Right atrium auricular region (tissue), 2 donors: ENCODE data around the gene PNKD. TPM values are rescaled to one million over a fixed set of nuclear protein-coding genes. Genes with fewer than 3 reads are reported as not detected.
"Not testable (repeated sequence)": the region's sequence is repeated elsewhere in the genome, so short reads cannot be mapped to it uniquely, and the experiment has no call there.

Experiments
- DNase-seq: peaks from one replicate; pipeline ENCODE4 v3.0.0-alpha.2; 2019; ENCODE audit warnings: low spot score
- H3K27ac ChIP-seq, 2 donors: fragments of 200-600 bp; sonication (generic); 1 replicate in 1 of 2; 2 replicates in 1 of 2; pipeline ENCODE4 v1.5.1; 2016 to 2019
- H3K27me3 ChIP-seq, 2 donors: fragments of 200-600 bp; sonication (generic); one replicate each; pipeline versions ENCODE4 v1.5.1 to v1.6.0; 2017 to 2019
- H3K36me3 ChIP-seq: fragments of 200-600 bp; sonication (generic); one replicate; pipeline ENCODE4 v1.5.1; 2016
- H3K4me1 ChIP-seq, 2 donors: fragments of 200-600 bp; sonication (generic); one replicate each; pipeline versions ENCODE4 v1.5.1 to v1.6.0; 2017 to 2019
- H3K4me3 ChIP-seq, 2 donors: fragments of 200-600 bp; sonication (generic); 1 replicate in 1 of 2; 2 replicates in 1 of 2; pipeline ENCODE4 v1.5.1; 2017 to 2019; ENCODE audit warnings: mild to moderate bottlenecking in 1 of 2, moderate library complexity in 1 of 2
- H3K9me3 ChIP-seq, 2 donors: fragments of 200-600 bp; sonication (generic); one replicate each; pipeline ENCODE4 v1.5.1; 2019
- total RNA-seq, 2 donors: library from RNA; depleted of rRNA; stranded (reverse); fragments of >200 nt; gene quantifications; one replicate each; pipeline ENCODE4 v1.1.0, GENCODE V29; 2016
- TF ChIP-seq, protein P1 (sequence below), 2 donors: fragments of 200-600 bp; sonication (generic); IDR thresholded peaks; one replicate each; pipeline ENCODE4 v1.5.1; 2019; ENCODE audit warnings: antibody characterized with exemption in 2 of 2

Gene PNKD
- total RNA-seq, 2 donors from 2014 or later: 54.5 to 71.4 TPM

GRCh38 chr2:218307415-218308090, 37.2 kb downstream of the PNKD start:
- no peaks in the 10 kb centered on the region for H3K36me3 ChIP-seq
- H3K27me3 ChIP-seq: no peaks in the 10 kb centered on the region
- no peaks in the 10 kb centered on the region for H3K9me3 ChIP-seq
- no peak for DNase-seq
- TF ChIP-seq, protein P1, sequence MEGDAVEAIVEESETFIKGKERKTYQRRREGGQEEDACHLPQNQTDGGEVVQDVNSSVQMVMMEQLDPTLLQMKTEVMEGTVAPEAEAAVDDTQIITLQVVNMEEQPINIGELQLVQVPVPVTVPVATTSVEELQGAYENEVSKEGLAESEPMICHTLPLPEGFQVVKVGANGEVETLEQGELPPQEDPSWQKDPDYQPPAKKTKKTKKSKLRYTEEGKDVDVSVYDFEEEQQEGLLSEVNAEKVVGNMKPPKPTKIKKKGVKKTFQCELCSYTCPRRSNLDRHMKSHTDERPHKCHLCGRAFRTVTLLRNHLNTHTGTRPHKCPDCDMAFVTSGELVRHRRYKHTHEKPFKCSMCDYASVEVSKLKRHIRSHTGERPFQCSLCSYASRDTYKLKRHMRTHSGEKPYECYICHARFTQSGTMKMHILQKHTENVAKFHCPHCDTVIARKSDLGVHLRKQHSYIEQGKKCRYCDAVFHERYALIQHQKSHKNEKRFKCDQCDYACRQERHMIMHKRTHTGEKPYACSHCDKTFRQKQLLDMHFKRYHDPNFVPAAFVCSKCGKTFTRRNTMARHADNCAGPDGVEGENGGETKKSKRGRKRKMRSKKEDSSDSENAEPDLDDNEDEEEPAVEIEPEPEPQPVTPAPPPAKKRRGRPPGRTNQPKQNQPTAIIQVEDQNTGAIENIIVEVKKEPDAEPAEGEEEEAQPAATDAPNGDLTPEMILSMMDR (IDR thresholded peaks at IDR 0.05): no peak
- no peaks in the 10 kb centered on the region for H3K4me1 ChIP-seq
- no peak overlapping the region for H3K4me3 ChIP-seq
- H3K27ac ChIP-seq: no peak overlapping the region

- H3K4me3 ChIP-seq: no peak overlapping the region
- H3K27me3 ChIP-seq: no peaks in the 10 kb centered on the region
- no peaks in the 10 kb centered on the region for H3K36me3 ChIP-seq
- peak overlapping the region in 1 of 2 donors; percentile 51 for H3K27ac ChIP-seq
- TF ChIP-seq, protein P1 (IDR thresholded peaks at IDR 0.05): no peak
- H3K4me1 ChIP-seq: no peaks in the 10 kb centered on the region
- no peaks in the 10 kb centered on the region for H3K9me3 ChIP-seq
- no peak for DNase-seq
Observed at GRCh38 chr2:218310853-218311540, 40.7 kb downstream of the PNKD start.

DNA sequence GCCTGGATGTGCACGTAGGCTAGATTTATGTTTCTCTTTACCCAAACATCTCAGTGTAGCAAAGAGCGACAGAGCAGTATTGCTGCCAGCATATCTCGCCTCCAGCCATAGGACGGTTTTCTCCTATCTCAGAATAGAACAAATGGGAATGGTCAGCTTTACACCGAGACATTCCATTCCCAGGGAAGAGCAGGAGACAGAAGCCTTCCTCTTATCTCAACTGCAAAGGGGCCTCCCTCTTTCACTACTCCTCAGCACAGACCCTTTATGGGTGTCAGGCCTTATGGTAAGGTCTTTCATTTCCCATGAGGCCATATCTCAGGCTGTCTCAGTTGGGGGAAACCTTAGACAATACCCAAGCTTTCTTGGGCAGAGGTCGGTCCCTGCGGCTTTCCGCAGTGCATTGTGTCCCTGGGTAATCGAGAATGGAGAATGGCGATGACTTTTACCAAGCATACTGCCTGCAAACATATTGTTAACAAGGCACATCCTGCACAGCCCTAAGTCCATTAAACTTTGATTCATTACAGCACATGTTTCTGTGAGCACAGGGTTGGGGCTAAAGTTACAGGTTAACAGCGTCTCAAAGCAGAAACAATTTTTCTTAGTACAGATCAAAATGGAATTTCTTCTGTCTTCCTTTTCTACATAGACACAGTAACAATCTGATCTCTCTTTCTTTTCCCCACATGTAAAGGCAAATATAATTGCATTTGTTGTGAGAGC, 41.4 kb downstream of the PNKD start:
- not testable (repeated sequence) for H3K4me1 ChIP-seq, H3K27me3 ChIP-seq, H3K4me3 ChIP-seq, H3K36me3 ChIP-seq, H3K9me3 ChIP-seq, DNase-seq
- peak overlapping the region in 1 of 2 donors; percentile 51 for H3K27ac ChIP-seq

DNA sequence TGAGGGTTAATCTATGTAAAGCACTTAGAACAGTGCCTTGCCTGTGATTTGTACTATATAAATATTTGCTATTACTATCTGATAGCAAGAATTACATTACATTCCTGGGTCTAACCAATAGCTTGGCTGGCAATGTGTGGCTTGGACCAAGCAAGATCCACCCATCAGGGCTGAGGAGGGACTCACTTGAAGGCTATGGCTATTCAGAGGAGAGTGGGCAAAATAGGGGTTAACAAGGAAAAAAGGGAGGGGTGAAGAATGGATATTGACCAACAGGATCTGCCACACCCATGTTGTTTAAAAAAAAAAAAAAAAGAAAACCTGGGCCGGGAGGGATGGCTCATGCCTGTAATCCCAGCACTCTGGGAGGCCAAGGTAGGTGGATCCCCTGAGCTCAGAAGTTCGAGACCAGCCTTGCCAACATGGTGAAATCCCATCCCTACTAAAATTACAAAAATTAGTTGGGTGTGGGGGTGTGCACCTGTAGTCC, 42.0 kb downstream of the PNKD start:
- TF ChIP-seq, protein P1 (IDR thresholded peaks at IDR 0.05): no peak
- no peaks in the 10 kb centered on the region for H3K4me1 ChIP-seq

GRCh38 chr2:218313356-218313755, 43.0 kb downstream of the PNKD start:
- Histone ChIP-seq H3K9me3 (no peaks in the 10 kb centered on the region), H3K27me3 (no peaks in the 10 kb centered on the region), H3K4me3 (no peak overlapping the region), H3K36me3 (no peaks in the 10 kb centered on the region), H3K27ac (no peak overlapping the region), H3K4me1 (peaks cover 0 to 3% of the 10 kb centered on the region in 2 donors)
- DNase-seq: no peak
- TF ChIP-seq, protein P1 (IDR thresholded peaks at IDR 0.05): no peak

More for the DNA sequence above, 42.0 kb downstream of the PNKD start:
- no peak for DNase-seq
- H3K27ac ChIP-seq: no peak overlapping the region
- no peak overlapping the region for H3K4me3 ChIP-seq
- H3K27me3 ChIP-seq: no peaks in the 10 kb centered on the region
- no peaks in the 10 kb centered on the region for H3K36me3 ChIP-seq
- no peaks in the 10 kb centered on the region for H3K9me3 ChIP-seq

GRCh38 chr2:218314764-218315163, 44.4 kb downstream of the PNKD start:
- not testable (repeated sequence) for H3K4me3 ChIP-seq, DNase-seq, H3K36me3 ChIP-seq, H3K27ac ChIP-seq, H3K4me1 ChIP-seq, H3K27me3 ChIP-seq, H3K9me3 ChIP-seq
